GM18870 (cell line): Measurements from ENCODE around the gene RBM20.
"Not testable (repeated sequence)": the region's sequence is repeated elsewhere in the genome, so short reads cannot be mapped to it uniquely, and the experiment has no call there.

Source experiments
- ATAC-seq: cut with Tn5 transposase; IDR thresholded peaks from one replicate; pipeline ENCODE4 v1.9.1; 2021; ENCODE audit warnings: moderate library complexity; ENCODE audit not compliant: unreplicated experiment

The RBM20 gene

GRCh38 chr10:110625356-110625894 is 18.7 kb upstream of the RBM20 start:
- no peak for ATAC-seq

GRCh38 chr10:110625951-110626855 is 17.9 kb upstream of the RBM20 start:
- no peak for ATAC-seq

GRCh38 chr10:110628161-110628560 is 16.0 kb upstream of the RBM20 start:
- no peak for ATAC-seq

- ATAC-seq, result no peak
Measured at GRCh38 chr10:110629680-110630191, 14.4 kb upstream of the RBM20 start.

- ATAC-seq, result no peak
Measured at GRCh38 chr10:110631934-110632333, 12.2 kb upstream of the RBM20 start.

GRCh38 chr10:110632591-110633215 is 11.4 kb upstream of the RBM20 start:
- no peak for ATAC-seq

GRCh38 chr10:110634527-110635209 is 9.5 kb upstream of the RBM20 start:
- ATAC-seq, result no peak

- ATAC-seq, result no peak
Measured at GRCh38 chr10:110636572-110636931, 7.6 kb upstream of the RBM20 start.

- ATAC-seq, result no peak
Measured at GRCh38 chr10:110636932-110637557, 7.1 kb upstream of the RBM20 start.

- no peak for ATAC-seq
Measured at GRCh38 chr10:110637558-110638053, 6.5 kb upstream of the RBM20 start.

- ATAC-seq, result no peak
Measured at GRCh38 chr10:110638319-110638718, 5.8 kb upstream of the RBM20 start.

- not testable (repeated sequence) for ATAC-seq
Measured at GRCh38 chr10:110639046-110639445, 5.1 kb upstream of the RBM20 start.

- ATAC-seq, result not testable (repeated sequence)
Measured at GRCh38 chr10:110639858-110640257, 4.3 kb upstream of the RBM20 start.

GRCh38 chr10:110641256-110641655 is 2.9 kb upstream of the RBM20 start:
- no peak for ATAC-seq

GRCh38 chr10:110642204-110643034 is 1.7 kb upstream of the RBM20 start:
- ATAC-seq, result no peak

- no peak for ATAC-seq
Measured at GRCh38 chr10:110643035-110643652, 992 bp upstream of the RBM20 start.

GRCh38 chr10:110644598-110645462 is 694 bp downstream of the RBM20 start:
- ATAC-seq, result no peak

GRCh38 chr10:110646417-110647135 is 2.4 kb downstream of the RBM20 start:
- no peak for ATAC-seq
